ENCODE data around the gene DNAJB1.

DNA sequence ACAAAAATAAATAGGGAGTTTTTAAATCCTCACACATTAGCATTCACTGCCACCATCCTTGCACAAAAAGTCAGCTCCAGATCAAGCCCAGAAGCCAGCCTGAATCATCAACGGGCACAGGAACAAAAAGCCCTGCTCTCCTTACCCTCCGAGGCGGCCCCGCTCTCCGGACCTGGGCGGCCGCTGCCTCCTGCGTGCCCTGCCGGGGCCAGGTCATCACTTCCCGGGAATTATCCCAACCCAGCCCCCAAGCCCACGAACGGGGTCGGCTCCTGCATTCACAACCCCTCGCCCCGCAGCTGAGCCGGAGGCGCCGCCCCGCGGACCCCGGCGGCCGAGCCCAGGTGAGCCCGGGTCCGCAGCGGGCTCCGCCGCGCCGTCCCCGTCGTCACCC lies 754 bp downstream of the DNAJB1 start:
- TF ChIP-seq ZNF274 (IDR thresholded peaks at IDR 0.05; ENCODE audit: insufficient read depth, insufficient read length) = no peak
- TF ChIP-seq, protein P1, sequence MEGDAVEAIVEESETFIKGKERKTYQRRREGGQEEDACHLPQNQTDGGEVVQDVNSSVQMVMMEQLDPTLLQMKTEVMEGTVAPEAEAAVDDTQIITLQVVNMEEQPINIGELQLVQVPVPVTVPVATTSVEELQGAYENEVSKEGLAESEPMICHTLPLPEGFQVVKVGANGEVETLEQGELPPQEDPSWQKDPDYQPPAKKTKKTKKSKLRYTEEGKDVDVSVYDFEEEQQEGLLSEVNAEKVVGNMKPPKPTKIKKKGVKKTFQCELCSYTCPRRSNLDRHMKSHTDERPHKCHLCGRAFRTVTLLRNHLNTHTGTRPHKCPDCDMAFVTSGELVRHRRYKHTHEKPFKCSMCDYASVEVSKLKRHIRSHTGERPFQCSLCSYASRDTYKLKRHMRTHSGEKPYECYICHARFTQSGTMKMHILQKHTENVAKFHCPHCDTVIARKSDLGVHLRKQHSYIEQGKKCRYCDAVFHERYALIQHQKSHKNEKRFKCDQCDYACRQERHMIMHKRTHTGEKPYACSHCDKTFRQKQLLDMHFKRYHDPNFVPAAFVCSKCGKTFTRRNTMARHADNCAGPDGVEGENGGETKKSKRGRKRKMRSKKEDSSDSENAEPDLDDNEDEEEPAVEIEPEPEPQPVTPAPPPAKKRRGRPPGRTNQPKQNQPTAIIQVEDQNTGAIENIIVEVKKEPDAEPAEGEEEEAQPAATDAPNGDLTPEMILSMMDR (IDR thresholded peaks at IDR 0.05 in 2 of 3, conservative IDR thresholded peaks at IDR 0.05 in 1 of 3; ENCODE audit: control insufficient read depth in 2 of 3, extremely low read depth in 1 of 3, insufficient read depth in 1 of 3, low read depth in 3 of 3, low read length in 3 of 3) = no peak
- no peak for TF ChIP-seq POLR2AphosphoS5 (IDR thresholded peaks at IDR 0.05; ENCODE audit: low read length)
- TF ChIP-seq, protein P2, sequence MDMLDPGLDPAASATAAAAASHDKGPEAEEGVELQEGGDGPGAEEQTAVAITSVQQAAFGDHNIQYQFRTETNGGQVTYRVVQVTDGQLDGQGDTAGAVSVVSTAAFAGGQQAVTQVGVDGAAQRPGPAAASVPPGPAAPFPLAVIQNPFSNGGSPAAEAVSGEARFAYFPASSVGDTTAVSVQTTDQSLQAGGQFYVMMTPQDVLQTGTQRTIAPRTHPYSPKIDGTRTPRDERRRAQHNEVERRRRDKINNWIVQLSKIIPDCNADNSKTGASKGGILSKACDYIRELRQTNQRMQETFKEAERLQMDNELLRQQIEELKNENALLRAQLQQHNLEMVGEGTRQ (IDR thresholded peaks at IDR 0.05; ENCODE audit: borderline replicate concordance, low read depth, low read length) = no peak
- TF ChIP-seq ZBED1 (IDR thresholded peaks at IDR 0.05; ENCODE audit: borderline replicate concordance) = no peak
- no peak for TF ChIP-seq MEF2A (IDR thresholded peaks at IDR 0.05; ENCODE audit: insufficient read depth, low read depth, low read length)
